Thyroid gland (tissue), 4 donors: Measurements from ENCODE around the gene L1CAM. TPM values are rescaled to one million over a fixed set of nuclear protein-coding genes. Genes with fewer than 3 reads are reported as not detected.

Source experiments
- DNase-seq, 2 donors: peaks; one replicate each; pipeline ENCODE4 v3.0.0-alpha.2; 2019
- H3K27ac ChIP-seq, 3 donors: fragments of 200-600 bp; sonication (generic); 1 replicate in 2 of 3; 2 replicates in 1 of 3; pipeline ENCODE4 v1.5.1; 2016 to 2019; ENCODE audit warnings: mild to moderate bottlenecking in 1 of 3, moderate library complexity in 1 of 3
- H3K27me3 ChIP-seq: fragments of 200-600 bp; sonication (generic); one replicate; pipeline ENCODE4 v1.5.1; 2019
- H3K36me3 ChIP-seq, 2 donors: fragments of 200-600 bp; sonication (generic); one replicate each; pipeline ENCODE4 v1.5.1; 2016 to 2019
- H3K4me1 ChIP-seq, 2 donors: fragments of 200-600 bp; sonication (generic); one replicate each; pipeline ENCODE4 v1.5.1; 2017 to 2019
- H3K4me3 ChIP-seq, 3 donors: fragments of 200-600 bp; sonication (generic); replicated peaks in 1 of 3; 1 replicate in 2 of 3; 2 replicates in 1 of 3; pipeline ENCODE4 v1.5.1; 2016; ENCODE audit warnings: mild to moderate bottlenecking in 1 of 3
- H3K9me3 ChIP-seq: fragments of 200-600 bp; sonication (generic); one replicate; pipeline ENCODE4 v1.5.1; 2017
- CTCF ChIP-seq, 6 experiments: fragments of 200-600 bp in 3 of 6; fragments of 450-650 bp in 3 of 6; sonication (generic) in 3 of 6; IDR thresholded peaks; one replicate each; pipeline ENCODE4 v1.5.1; 2016 to 2019; ENCODE audit warnings: antibody characterized with exemption in 6 of 6, mild to moderate bottlenecking in 2 of 6, inconsistent platforms in 1 of 6, moderate library complexity in 1 of 6
- POLR2A ChIP-seq, 2 donors: fragments of 450-650 bp; IDR thresholded peaks; one replicate each; pipeline ENCODE4 v1.6.1; 2017; ENCODE audit warnings: antibody characterized with exemption in 2 of 2, mild to moderate bottlenecking in 2 of 2, moderate library complexity in 1 of 2
- WGBS, 2 donors: methylation state at CpG; one replicate each; pipeline ENCODE4 v1.1.5; 2017; 5-methylcytosine and 5-hydroxymethylcytosine counted together
- intact Hi-C: fragments of 100-400 bp; cut with DNase I; formaldehyde crosslinking; loops from one replicate; pipeline ENCODE4 v1.15.1; 2023
- total RNA-seq, 4 donors: library from RNA; depleted of rRNA; stranded (reverse); fragments of >200 nt; gene quantifications; one replicate each; pipeline ENCODE4 v1.2.3, GENCODE V29; 2016

Gene L1CAM
- total RNA-seq, 4 donors from 2014 or later = 0.45 to 2.2 (median 0.75) TPM

DNA sequence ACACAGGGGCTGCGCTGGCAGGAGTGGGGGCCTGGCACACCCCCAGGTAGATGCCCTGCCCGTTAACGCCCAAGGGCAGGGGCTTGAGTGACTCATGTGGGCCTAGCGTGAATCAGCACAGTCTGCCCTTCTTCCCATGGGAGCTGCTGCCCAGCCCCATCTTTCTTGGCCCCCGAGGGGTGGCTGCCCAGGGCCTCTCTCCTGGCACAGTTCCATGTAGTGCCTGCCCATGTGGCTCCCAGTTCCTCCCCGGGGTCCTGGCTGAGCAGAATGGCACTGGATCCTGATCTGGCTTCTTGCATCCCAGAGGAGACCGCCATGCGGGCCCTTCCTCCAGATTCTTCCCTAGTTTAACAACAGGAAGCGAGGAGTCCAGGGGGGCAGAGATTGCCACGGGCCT is 16.4 kb upstream of the L1CAM start:
- Histone ChIP-seq H3K27me3 (no peaks in the 10 kb centered on the region), H3K4me1 (no peaks in the 10 kb centered on the region), H3K27ac (no peak overlapping the region), H3K36me3 (no peaks in the 10 kb centered on the region), H3K4me3 (no peak overlapping the region), H3K9me3 (no peaks in the 10 kb centered on the region)
- WGBS, 2 donors = 74 to 80% methylated on average over 1 to 4 of the region's 10 CpGs
- intact Hi-C loops = no loop called here
- TF ChIP-seq CTCF (IDR thresholded peaks at IDR 0.05) (no peak), POLR2A (IDR thresholded peaks at IDR 0.05) (no peak)
- DNase-seq = no peak

DNA sequence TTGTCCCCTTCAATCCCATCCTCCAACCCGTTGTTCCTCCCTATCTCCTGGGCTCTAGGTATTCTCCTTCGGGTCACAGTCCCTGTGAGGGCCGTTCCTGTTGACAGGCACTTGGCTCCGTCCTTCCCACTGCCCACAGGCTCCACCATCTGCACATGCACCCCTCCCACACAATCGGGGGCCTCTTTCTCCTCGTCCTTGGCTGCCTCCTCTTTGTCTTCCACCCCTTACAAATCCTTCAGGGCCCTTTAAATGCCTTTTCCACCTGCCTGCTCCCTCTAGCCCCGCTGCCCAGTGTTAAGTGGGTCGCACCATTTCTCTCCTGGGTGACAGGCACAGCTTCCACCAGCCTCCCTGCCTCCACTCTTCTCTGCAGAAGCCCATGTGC is 15.8 kb upstream of the L1CAM start:
- H3K4me1 ChIP-seq = no peaks in the 10 kb centered on the region
- intact Hi-C loops = no loop called here
- DNase-seq = no peak
- no peaks in the 10 kb centered on the region for H3K36me3 ChIP-seq
- no peaks in the 10 kb centered on the region for H3K27me3 ChIP-seq
- WGBS, 2 donors = 31 to 34% methylated on average over 7 of the region's 8 CpGs
- no peaks in the 10 kb centered on the region for H3K9me3 ChIP-seq
- TF ChIP-seq CTCF (IDR thresholded peaks at IDR 0.05) (no peak), POLR2A (IDR thresholded peaks at IDR 0.05) (no peak)
- no peak overlapping the region for H3K4me3 ChIP-seq
- H3K27ac ChIP-seq = no peak overlapping the region

DNA sequence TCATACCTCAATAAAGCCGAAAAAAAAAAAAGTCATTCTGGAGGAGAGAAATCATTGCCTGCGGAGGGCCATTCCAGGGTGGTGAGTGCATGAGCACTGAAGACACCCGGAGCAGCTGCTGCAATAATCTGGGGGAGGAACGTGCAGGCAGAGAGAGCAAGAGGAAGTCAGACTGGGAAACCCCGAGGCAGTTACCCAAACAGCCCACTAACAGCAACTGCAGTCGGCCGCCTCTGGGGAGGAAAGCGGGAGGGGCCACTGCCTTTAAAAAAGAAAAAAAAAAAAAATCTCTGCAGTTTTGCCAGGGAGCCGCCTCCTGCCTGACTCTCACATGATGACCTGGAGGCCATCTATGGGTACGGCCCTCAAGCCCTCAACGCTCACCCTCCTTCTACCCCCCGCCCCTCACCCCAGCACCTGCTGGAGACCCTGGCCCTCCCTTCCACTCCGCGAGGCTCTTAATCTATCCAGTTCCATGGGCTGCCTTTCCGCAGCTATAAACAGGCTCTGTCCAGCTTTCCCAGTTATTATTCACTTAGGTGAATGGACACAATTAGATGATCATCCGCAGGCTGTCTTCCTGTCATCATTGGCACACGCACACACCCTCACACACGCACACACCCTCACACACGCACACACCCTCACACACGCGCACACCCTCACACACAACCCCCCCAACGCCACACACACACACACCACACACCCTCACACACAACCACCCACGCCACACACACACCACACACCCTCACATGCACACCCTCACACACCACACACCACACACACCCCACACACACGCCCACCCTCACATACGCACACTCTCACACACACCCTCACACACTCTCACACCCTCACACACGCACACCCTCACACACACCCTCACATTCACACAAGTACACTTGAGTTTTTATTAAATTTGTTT is 15.1 kb upstream of the L1CAM start:
- H3K4me1 ChIP-seq = no peaks in the 10 kb centered on the region
- DNase-seq = no peak
- WGBS, 2 donors = 27 to 36% methylated on average over 24 to 25 of the region's 26 CpGs
- H3K4me3 ChIP-seq = no peak overlapping the region
- H3K27me3 ChIP-seq = no peaks in the 10 kb centered on the region
- no peak overlapping the region for H3K27ac ChIP-seq
- no peaks in the 10 kb centered on the region for H3K9me3 ChIP-seq
- TF ChIP-seq CTCF (IDR thresholded peaks at IDR 0.05) (no peak), POLR2A (IDR thresholded peaks at IDR 0.05) (no peak)
- H3K36me3 ChIP-seq = no peaks in the 10 kb centered on the region
- intact Hi-C loops = no loop called here

- H3K27me3 ChIP-seq = no peaks in the 10 kb centered on the region
- H3K9me3 ChIP-seq = no peaks in the 10 kb centered on the region
- H3K36me3 ChIP-seq = no peaks in the 10 kb centered on the region
- H3K4me3 ChIP-seq = no peak overlapping the region
- no peaks in the 10 kb centered on the region for H3K4me1 ChIP-seq
- intact Hi-C loops = no loop called here
- TF ChIP-seq CTCF (IDR thresholded peaks at IDR 0.05) = no peak
- DNase-seq = no peak
- no peak overlapping the region for H3K27ac ChIP-seq
These were observed 11.9 kb upstream of the L1CAM start for GRCh38 chrX:153897899-153898298.

GRCh38 chrX:153889123-153889522 is 3.1 kb upstream of the L1CAM start:
- Histone ChIP-seq H3K27me3 (peaks cover 14% of the 10 kb centered on the region), H3K36me3 (no peaks in the 10 kb centered on the region), H3K9me3 (no peaks in the 10 kb centered on the region), H3K4me3 (no peak overlapping the region), H3K4me1 (no peaks in the 10 kb centered on the region), H3K27ac (no peak overlapping the region)
- no peak for TF ChIP-seq POLR2A (IDR thresholded peaks at IDR 0.05)
- no peak for TF ChIP-seq CTCF (IDR thresholded peaks at IDR 0.05)
- no peak for DNase-seq
- WGBS, 2 donors = 91 to 93% methylated on average over 6 of the region's 6 CpGs
- intact Hi-C loops = no loop called here
